ENCODE data around the gene TAB2.

DNA sequence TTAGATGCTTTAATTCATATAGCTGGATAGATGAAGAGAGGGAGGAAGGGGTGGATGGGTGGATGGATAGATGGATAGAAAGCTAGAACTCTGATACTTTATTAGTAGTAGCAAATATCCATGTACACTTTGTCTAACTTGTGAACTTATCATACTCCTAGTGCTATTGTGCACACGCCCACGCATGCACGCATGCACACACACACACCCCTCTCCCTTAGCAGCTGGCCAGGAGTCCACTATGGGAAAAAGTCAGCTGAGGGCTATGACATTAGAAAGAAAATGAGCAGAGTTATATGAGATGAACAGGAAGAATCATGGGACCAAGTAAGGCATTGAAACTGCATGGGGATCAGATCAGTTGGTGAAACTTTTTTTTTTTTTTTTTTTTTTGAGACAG is 28.6 kb downstream of the TAB2 start:
- TF ChIP-seq, protein P1, sequence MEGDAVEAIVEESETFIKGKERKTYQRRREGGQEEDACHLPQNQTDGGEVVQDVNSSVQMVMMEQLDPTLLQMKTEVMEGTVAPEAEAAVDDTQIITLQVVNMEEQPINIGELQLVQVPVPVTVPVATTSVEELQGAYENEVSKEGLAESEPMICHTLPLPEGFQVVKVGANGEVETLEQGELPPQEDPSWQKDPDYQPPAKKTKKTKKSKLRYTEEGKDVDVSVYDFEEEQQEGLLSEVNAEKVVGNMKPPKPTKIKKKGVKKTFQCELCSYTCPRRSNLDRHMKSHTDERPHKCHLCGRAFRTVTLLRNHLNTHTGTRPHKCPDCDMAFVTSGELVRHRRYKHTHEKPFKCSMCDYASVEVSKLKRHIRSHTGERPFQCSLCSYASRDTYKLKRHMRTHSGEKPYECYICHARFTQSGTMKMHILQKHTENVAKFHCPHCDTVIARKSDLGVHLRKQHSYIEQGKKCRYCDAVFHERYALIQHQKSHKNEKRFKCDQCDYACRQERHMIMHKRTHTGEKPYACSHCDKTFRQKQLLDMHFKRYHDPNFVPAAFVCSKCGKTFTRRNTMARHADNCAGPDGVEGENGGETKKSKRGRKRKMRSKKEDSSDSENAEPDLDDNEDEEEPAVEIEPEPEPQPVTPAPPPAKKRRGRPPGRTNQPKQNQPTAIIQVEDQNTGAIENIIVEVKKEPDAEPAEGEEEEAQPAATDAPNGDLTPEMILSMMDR (IDR thresholded peaks at IDR 0.05): no peak
- TF ChIP-seq POLR2A (IDR thresholded peaks at IDR 0.05) (no peak), POLR2AphosphoS5 (IDR thresholded peaks at IDR 0.05) (no peak)
